GM12874 (cell line): ENCODE measurements around the gene ATP2B3.

Experiments
- CTCF ChIP-seq: IDR thresholded peaks from 2 replicates; pipeline ENCODE4 v1.5.1; 2011; ENCODE audit warnings: low read depth, mild to moderate bottlenecking, control low read depth, low read length, moderate library complexity; ENCODE audit not compliant: insufficient read depth

The ATP2B3 gene

GRCh38 chrX:153495903-153496589, 21.4 kb upstream of the ATP2B3 start:
- TF ChIP-seq CTCF, result no peak

- no peak for TF ChIP-seq CTCF
Observed at GRCh38 chrX:153496590-153496959, 20.9 kb upstream of the ATP2B3 start.

- no peak for TF ChIP-seq CTCF
Observed at GRCh38 chrX:153498453-153498852, 19.0 kb upstream of the ATP2B3 start.

- no peak for TF ChIP-seq CTCF
Observed at GRCh38 chrX:153499341-153499740, 18.1 kb upstream of the ATP2B3 start.

GRCh38 chrX:153499876-153500275, 17.6 kb upstream of the ATP2B3 start:
- TF ChIP-seq CTCF, result no peak

- TF ChIP-seq CTCF, result no peak
Observed at GRCh38 chrX:153500676-153501280, 16.7 kb upstream of the ATP2B3 start.

- no peak for TF ChIP-seq CTCF
Observed at GRCh38 chrX:153501530-153501929, 15.9 kb upstream of the ATP2B3 start.
